ENCODE measurements around the gene KLF7. TPM values are rescaled to one million over a fixed set of nuclear protein-coding genes. Genes with fewer than 3 reads are reported as not detected.

The KLF7 gene
- total and polyA plus RNA-seq, 4 donors: 1.9 to 11.5 (median 4.5) TPM

- no peak overlapping the region for H3K27ac ChIP-seq (ENCODE audit: low read depth in 1 of 2, low read length in 2 of 2)
These were observed 76.9 kb downstream of the KLF7 start for GRCh38 chr2:207088839-207089238.

GRCh38 chr2:207088276-207088675, 77.5 kb downstream of the KLF7 start:
- Histone ChIP-seq H3K27me3 (ENCODE audit: control insufficient read depth in 4 of 4, insufficient read depth in 4 of 4, low read length in 3 of 4) (no peaks in the 10 kb centered on the region), H3K4me3 (ENCODE audit: low read depth in 1 of 3, low read length in 3 of 3) (no peak overlapping the region), H3K9me3 (ENCODE audit: control insufficient read depth in 4 of 4, low read length in 3 of 4) (no peaks in the 10 kb centered on the region), H3K4me1 (ENCODE audit: control insufficient read depth in 4 of 4, insufficient read depth in 4 of 4, low read length in 3 of 4) (no peaks in the 10 kb centered on the region), H3K36me3 (ENCODE audit: control insufficient read depth in 4 of 4, insufficient read depth in 3 of 4, low read depth in 1 of 4, low read length in 3 of 4) (peaks cover 0 to 10% (median 7%) of the 10 kb centered on the region in 4 donors), H3K9ac (ENCODE audit: low read depth in 1 of 2, low read length in 2 of 2) (no peak overlapping the region), H3K27ac (ENCODE audit: low read depth in 1 of 2, low read length in 2 of 2) (no peak overlapping the region)
- WGBS: 88% methylated on average over 7 of the region's 7 CpGs
- no peak for DNase-seq (ENCODE audit: low spot score)
- TF ChIP-seq RXRA (IDR thresholded peaks at IDR 0.05): no peak
- no peak for TF ChIP-seq EGR1 (IDR thresholded peaks at IDR 0.05; ENCODE audit: low read depth in 2 of 2)
- TF ChIP-seq HNF4A (conservative IDR thresholded peaks at IDR 0.05): no peak
- no peak for TF ChIP-seq FOXA1 (IDR thresholded peaks at IDR 0.05)
- TF ChIP-seq MAX (IDR thresholded peaks at IDR 0.05): no peak
- no peak for TF ChIP-seq FOXA2 (IDR thresholded peaks at IDR 0.05)
- TF ChIP-seq CTCF (IDR thresholded peaks at IDR 0.05; ENCODE audit: low read depth, low read length, missing input control): no peak
- no peak for TF ChIP-seq SP1 (IDR thresholded peaks at IDR 0.05)
- TF ChIP-seq HNF4G (IDR thresholded peaks at IDR 0.05): no peak

More at GRCh38 chr2:207088839-207089238, 76.9 kb downstream of the KLF7 start:
- TF ChIP-seq RXRA (IDR thresholded peaks at IDR 0.05) (no peak), YY1 (IDR thresholded peaks at IDR 0.05) (no peak), MAX (IDR thresholded peaks at IDR 0.05) (no peak), HNF4G (IDR thresholded peaks at IDR 0.05) (no peak), REST (IDR thresholded peaks at IDR 0.05) (no peak), GABPA (IDR thresholded peaks at IDR 0.05 in 1 of 2, conservative IDR thresholded peaks at IDR 0.05 in 1 of 2) (no peak), RAD21 (IDR thresholded peaks at IDR 0.05) (no peak), FOXA1 (IDR thresholded peaks at IDR 0.05) (no peak), EGR1 (IDR thresholded peaks at IDR 0.05; ENCODE audit: low read depth in 2 of 2) (no peak), NR2F2 (IDR thresholded peaks at IDR 0.05) (no peak), ATF3 (IDR thresholded peaks at IDR 0.05) (no peak), FOXA2 (IDR thresholded peaks at IDR 0.05) (no peak), ZBTB33 (IDR thresholded peaks at IDR 0.05) (no peak), JUND (IDR thresholded peaks at IDR 0.05) (no peak)
- H3K9ac ChIP-seq (ENCODE audit: low read depth in 1 of 2, low read length in 2 of 2): no peak overlapping the region
- H3K4me3 ChIP-seq (ENCODE audit: low read depth in 1 of 3, low read length in 3 of 3): no peak overlapping the region
- no peaks in the 10 kb centered on the region for H3K27me3 ChIP-seq (ENCODE audit: control insufficient read depth in 4 of 4, insufficient read depth in 4 of 4, low read length in 3 of 4)
- H3K4me1 ChIP-seq (ENCODE audit: control insufficient read depth in 4 of 4, insufficient read depth in 4 of 4, low read length in 3 of 4): no peaks in the 10 kb centered on the region
- no peaks in the 10 kb centered on the region for H3K9me3 ChIP-seq (ENCODE audit: control insufficient read depth in 4 of 4, low read length in 3 of 4)
- peaks cover 0 to 10% (median 7%) of the 10 kb centered on the region in 4 donors for H3K36me3 ChIP-seq (ENCODE audit: control insufficient read depth in 4 of 4, insufficient read depth in 3 of 4, low read depth in 1 of 4, low read length in 3 of 4)
- DNase-seq (ENCODE audit: low spot score): no peak
- 60% methylated on average over 3 of the region's 3 CpGs for WGBS

Data from liver (tissue), 9 donors.